H1 (cell line): Measurements from ENCODE around the gene OLFML2A. TPM values are rescaled to one million over a fixed set of nuclear protein-coding genes. Genes with fewer than 3 reads are reported as not detected.

Experiments used
- CTCF ChIA-PET: fragments of 300-600 bp; sonication (Branson Sonifier 250); formaldehyde crosslinking; loops from one replicate; lab custom pipeline; 2021; ENCODE audit not compliant: partially characterized antibody; lab: Charles Lee
- POLR2A ChIA-PET: fragments of 300-600 bp; sonication (Branson Sonifier 250); formaldehyde crosslinking; loops from one replicate; lab custom pipeline; 2021; ENCODE audit warnings: inconsistent platforms; ENCODE audit not compliant: partially characterized antibody; lab: Charles Lee
- DNase-seq, 2 experiments: peaks; one replicate each; pipeline versions ENCODE4 v3.0.0 to v3.0.0-alpha.2; 2010 to 2022; ENCODE audit warnings: low spot score in 2 of 2, low read depth in 1 of 2, mixed read lengths in 1 of 2
- FAIRE-seq: peaks from 2 replicates; lab custom pipeline; 2011; peaks lifted over from hg19 to GRCh38; lab: Jason Lieb, UNC
- H2AFZ ChIP-seq: 2 replicates; pipeline ENCODE4 v1.8.1; 2012; ENCODE audit warnings: low read length, inconsistent platforms
- H2AK5ac ChIP-seq: 2 replicates; pipeline ENCODE4 v1.6.1; 2013; ENCODE audit warnings: low read depth, low read length
- H2BK120ac ChIP-seq: replicated peaks from 2 replicates; pipeline ENCODE3; 2013; ENCODE audit warnings: low read depth, low read length, inconsistent platforms
- H2BK12ac ChIP-seq: 2 replicates; pipeline ENCODE4 v1.6.1; 2013; ENCODE audit warnings: low read depth, low read length
- H2BK15ac ChIP-seq: 2 replicates; pipeline ENCODE4 v1.6.1; 2013; ENCODE audit warnings: low read length
- H2BK20ac ChIP-seq: 2 replicates; pipeline ENCODE4 v1.6.1; 2013; ENCODE audit warnings: low read length
- H2BK5ac ChIP-seq: 2 replicates; pipeline ENCODE4 v1.6.1; 2013; ENCODE audit warnings: low read depth, low read length
- H3K14ac ChIP-seq: 2 replicates; pipeline ENCODE4 v1.6.1; 2013; ENCODE audit warnings: inconsistent platforms; ENCODE audit not compliant: insufficient read length
- H3K18ac ChIP-seq: 2 replicates; pipeline ENCODE4 v1.6.1; 2013; ENCODE audit warnings: low read length; ENCODE audit errors: extremely low read depth
- H3K23ac ChIP-seq: 2 replicates; pipeline ENCODE4 v1.6.1; 2013; ENCODE audit warnings: inconsistent platforms; ENCODE audit not compliant: insufficient read length
- H3K23me2 ChIP-seq: 2 replicates; pipeline ENCODE4 v1.6.1; 2013; ENCODE audit warnings: low read depth, low read length
- H3K27ac ChIP-seq: 2 replicates; pipeline ENCODE4 v1.6.1; 2011; ENCODE audit warnings: low read depth, low read length, inconsistent platforms
- H3K27me3 ChIP-seq, 4 experiments: replicated peaks in 1 of 4; 1 replicate in 1 of 4; 2 replicates in 3 of 4; pipeline versions ENCODE4 v1.6.1 to v1.8.1; 2011 to 2013; ENCODE audit warnings: low read length in 3 of 4, mild to moderate bottlenecking in 3 of 4, inconsistent platforms in 2 of 4, mixed read lengths in 2 of 4, moderate library complexity in 1 of 4; ENCODE audit not compliant: control insufficient read depth in 3 of 4, insufficient read depth in 3 of 4; ENCODE audit errors: extremely low read depth in 1 of 4
- H3K36me3 ChIP-seq, 4 experiments: 2 replicates each; pipeline versions ENCODE4 v1.6.1 to v1.8.1; 2011 to 2013; ENCODE audit warnings: mild to moderate bottlenecking in 4 of 4, low read length in 3 of 4, moderate library complexity in 2 of 4, control low read depth in 1 of 4, inconsistent platforms in 1 of 4; ENCODE audit not compliant: insufficient read depth in 4 of 4, control insufficient read depth in 2 of 4
- H3K4ac ChIP-seq: replicated peaks from 2 replicates; pipeline ENCODE3; 2013; ENCODE audit warnings: low read length, low read depth, mixed read lengths, inconsistent platforms; ENCODE audit not compliant: insufficient read length
- H3K4me1 ChIP-seq, 4 experiments: replicated peaks in 1 of 4; 1 replicate in 1 of 4; 2 replicates in 3 of 4; pipeline versions ENCODE4 v1.6.1 to v1.8.1; 2011 to 2013; ENCODE audit warnings: low read length in 3 of 4, inconsistent platforms in 2 of 4, mixed read lengths in 1 of 4; ENCODE audit not compliant: insufficient read depth in 4 of 4, control insufficient read depth in 3 of 4
- H3K4me2 ChIP-seq, 2 experiments: 2 replicates each; pipeline versions ENCODE4 v1.6.1 to v1.8.1; 2011 to 2013; ENCODE audit warnings: low read depth in 2 of 2, low read length in 2 of 2, control low read depth in 1 of 2, inconsistent platforms in 1 of 2, mild to moderate bottlenecking in 1 of 2; ENCODE audit not compliant: insufficient read depth in 1 of 2
- H3K4me3 ChIP-seq, 4 experiments: fragments of 200-600, 300-600 bp in 1 of 4; sonication (generic), shearing (Covaris generic), sonication (Bioruptor Twin) in 1 of 4; 2 replicates each; pipeline versions ENCODE4 v1.5.1 to v1.8.1; 2011 to 2016; ENCODE audit warnings: low read length in 4 of 4, low read depth in 3 of 4, control low read depth in 2 of 4, inconsistent platforms in 2 of 4, mild to moderate bottlenecking in 2 of 4, mixed read lengths in 1 of 4, moderate library complexity in 1 of 4; ENCODE audit not compliant: insufficient read depth in 2 of 4; ENCODE audit errors: extremely low read depth in 1 of 4
- H3K56ac ChIP-seq: replicated peaks from 2 replicates; pipeline ENCODE3; 2013; ENCODE audit warnings: low read depth, mild to moderate bottlenecking, mixed read lengths, low read length, inconsistent platforms; ENCODE audit not compliant: insufficient read length
- H3K79me1 ChIP-seq: 2 replicates; pipeline ENCODE4 v1.6.1; 2013; ENCODE audit warnings: low read depth, low read length, control low read depth
- H3K79me2 ChIP-seq, 2 experiments: 2 replicates each; pipeline versions ENCODE4 v1.6.1 to v1.8.1; 2012 to 2013; ENCODE audit warnings: low read length in 2 of 2, mild to moderate bottlenecking in 2 of 2, inconsistent platforms in 1 of 2; ENCODE audit not compliant: insufficient read depth in 2 of 2, control insufficient read depth in 1 of 2
- H3K9ac ChIP-seq, 4 experiments: replicated peaks in 1 of 4; 1 replicate in 1 of 4; 2 replicates in 3 of 4; pipeline versions ENCODE4 v1.6.1 to v1.8.1; 2011 to 2013; ENCODE audit warnings: low read depth in 3 of 4, low read length in 3 of 4, control low read depth in 2 of 4, mild to moderate bottlenecking in 2 of 4, moderate library complexity in 2 of 4, inconsistent platforms in 1 of 4; ENCODE audit errors: extremely low read depth in 1 of 4
- H3K9me3 ChIP-seq, 2 experiments: 2 replicates each; pipeline versions ENCODE4 v1.6.1 to v1.8.1; 2012 to 2013; ENCODE audit warnings: mild to moderate bottlenecking in 2 of 2, moderate library complexity in 2 of 2, control low read depth in 1 of 2, inconsistent platforms in 1 of 2, low read depth in 1 of 2, low read length in 1 of 2, mixed read lengths in 1 of 2; ENCODE audit not compliant: insufficient read depth in 2 of 2
- H4K20me1 ChIP-seq, 2 experiments: replicated peaks in 1 of 2; 2 replicates each; pipeline versions ENCODE3 to v1.8.1; 2011 to 2013; ENCODE audit warnings: inconsistent platforms in 2 of 2, low read length in 2 of 2, mild to moderate bottlenecking in 1 of 2; ENCODE audit not compliant: insufficient read depth in 2 of 2, control insufficient read depth in 1 of 2
- H4K5ac ChIP-seq: 2 replicates; pipeline ENCODE4 v1.6.1; 2013; ENCODE audit warnings: low read length, low read depth, mixed read lengths, inconsistent platforms; ENCODE audit not compliant: insufficient read length
- H4K8ac ChIP-seq: 2 replicates; pipeline ENCODE4 v1.8.0; 2013; ENCODE audit warnings: mild to moderate bottlenecking, moderate library complexity, low read length, inconsistent platforms; ENCODE audit not compliant: insufficient read depth; ENCODE audit errors: extremely low read depth
- H4K91ac ChIP-seq: replicated peaks from 2 replicates; pipeline ENCODE3; 2013; ENCODE audit warnings: low read length, mixed read lengths, inconsistent platforms; ENCODE audit not compliant: insufficient read length
- CEBPB ChIP-seq: IDR thresholded peaks from 2 replicates; pipeline ENCODE4 v1.6.1; 2012; ENCODE audit warnings: low read depth, low read length
- EZH2 ChIP-seq: fragments of 200-600 bp; sonication (generic); IDR thresholded peaks from 2 replicates; pipeline ENCODE4 v1.7.1; 2012; ENCODE audit warnings: low read depth, mild to moderate bottlenecking, moderate library complexity, low read length, inconsistent platforms; ENCODE audit not compliant: severe bottlenecking
- FOSL1 ChIP-seq: IDR thresholded peaks from 2 replicates; pipeline ENCODE4 v1.6.1; 2011; ENCODE audit warnings: mild to moderate bottlenecking, low read depth, low read length, moderate library complexity; ENCODE audit not compliant: insufficient read depth
- GABPA ChIP-seq: IDR thresholded peaks from 2 replicates; pipeline ENCODE4 v1.6.1; 2011; ENCODE audit warnings: mild to moderate bottlenecking, low read length, moderate library complexity, borderline replicate concordance; ENCODE audit not compliant: insufficient read depth
- GTF2F1 ChIP-seq: IDR thresholded peaks from 2 replicates; pipeline ENCODE4 v1.6.1; 2012; ENCODE audit warnings: low read depth, low read length, improper control_type of control experiment, borderline replicate concordance
- KDM5A ChIP-seq: fragments of 200-600 bp; IDR thresholded peaks from 2 replicates; pipeline ENCODE4 v1.7.1; 2012; ENCODE audit warnings: mild to moderate bottlenecking, low read length, inconsistent platforms, mixed read lengths
- NANOG ChIP-seq: IDR thresholded peaks from 2 replicates; pipeline ENCODE4 v1.6.1; 2011; ENCODE audit warnings: low read length, low read depth, mild to moderate bottlenecking, inconsistent platforms; ENCODE audit not compliant: insufficient read depth, poor library complexity, severe bottlenecking
- SIN3A ChIP-seq, 2 experiments: IDR thresholded peaks in 1 of 2; conservative IDR thresholded peaks in 1 of 2; 2 replicates each; pipeline ENCODE4 v1.6.1; 2011 to 2012; ENCODE audit warnings: low read length in 2 of 2, improper control_type of control experiment in 1 of 2, low read depth in 1 of 2, mild to moderate bottlenecking in 1 of 2
- TAF1 ChIP-seq: IDR thresholded peaks from 2 replicates; pipeline ENCODE4 v1.6.1; 2011; ENCODE audit warnings: mild to moderate bottlenecking, low read depth, low read length
- TAF7 ChIP-seq: optimal IDR thresholded peaks from 2 replicates; pipeline ENCODE3; 2011; ENCODE audit warnings: low read depth, mild to moderate bottlenecking, inconsistent platforms, low read length, moderate library complexity, borderline replicate concordance
- TEAD4 ChIP-seq: IDR thresholded peaks from 2 replicates; pipeline ENCODE4 v1.6.1; 2012; ENCODE audit warnings: low read depth, low read length, inconsistent platforms, mixed read lengths
- WGBS, 2 experiments: shearing (Covaris generic) in 1 of 2; methylation state at CpG; one replicate each; pipeline versions ENCODE4 v1.1.6 to v1.1.7; 2013 to 2015; ENCODE audit warnings: low lambda C conversion rate in 2 of 2, mixed read lengths in 2 of 2, inconsistent platforms in 1 of 2, low coverage in 1 of 2, missing lambda C conversion rate in 1 of 2; ENCODE audit not compliant: insufficient replicate concordance in 2 of 2, insufficient coverage in 1 of 2, insufficient read length in 1 of 2; ENCODE audit errors: extremely low coverage in 1 of 2, missing lambda C conversion rate in 1 of 2; 5-methylcytosine and 5-hydroxymethylcytosine counted together
- polyA plus RNA-seq, 7 experiments: library from polyadenylated mRNA; depleted of rRNA in 3 of 7; stranded (reverse) in 5 of 7; unstranded in 2 of 7; fragments of >200 nt in 5 of 7; fragments of 200-250 nt in 2 of 7; gene quantifications; 1 replicate in 5 of 7; 2 replicates in 1 of 7; 4 replicates in 1 of 7; pipeline versions ENCODE4 v1.2.1 to v1.2.3, GENCODE V29; 2011 to 2013; ENCODE audit warnings: missing spikeins in 2 of 7, mixed read lengths in 2 of 7
- total RNA-seq: library from RNA; stranded (reverse); fragmentation: NEBNext Ultra II Directional; extraction: Animal tissue kit (Norgen Biotek cat#: 25700); gene quantifications from 2 replicates; pipeline ENCODE4 v1.2.1, GENCODE V29; 2021
- TF ChIP-seq, protein P1 (sequence below): IDR thresholded peaks from 2 replicates; pipeline ENCODE4 v1.6.1; 2011; ENCODE audit warnings: low read length, improper control_type of control experiment

Gene OLFML2A
- total and polyA plus RNA-seq, 2 of the 8 experiments (the other 6 are each of a cell fraction or from before 2014, with no cell fraction given) = 7.8 to 11.5 TPM

DNA sequence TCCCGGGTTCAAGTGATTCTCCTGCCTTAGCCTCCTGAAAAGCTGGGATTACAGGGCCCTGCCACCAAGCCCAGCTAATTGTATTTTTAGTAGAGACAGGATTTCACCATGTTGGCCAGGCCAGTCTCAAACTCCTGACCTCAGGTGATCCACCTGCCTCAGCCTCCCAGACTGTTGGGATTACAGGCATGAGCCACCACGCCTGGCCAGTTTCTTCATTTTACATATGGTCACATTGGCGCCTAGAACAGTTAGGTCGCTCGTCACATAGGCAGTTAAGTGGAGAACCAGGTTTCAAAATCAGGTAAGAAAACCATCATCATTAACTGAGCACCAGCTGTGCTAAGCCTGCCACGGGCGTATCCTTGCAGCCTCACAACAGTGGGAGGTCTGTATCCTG lies 36.1 kb downstream of the OLFML2A start:
- ChIA-PET CTCF (interaction anchor here (1.3 to 65.2 kb wide), 5 partner anchors 20 to 195 kb away, joined by 3 to 1529 read pairs (median 10); partner anchors contain the start of genes ARPC5L, NR6A1, OLFML2A and RPL35), POLR2A (interaction anchor here (0.8 to 5.9 kb wide), 6 partner anchors 33 to 49 kb away, joined by 3 to 23 read pairs (median 4); partner anchors contain the start of genes ARPC5L, NR6A1 and RPL35)
- Histone ChIP-seq H2AK5ac (0 out of 2 replicates have a peak overlapping the region, but pooled peaks have one; percentile 41), H2AFZ (no peak overlapping the region), H3K18ac (no peak overlapping the region), H3K27ac (no peak overlapping the region), H3K23me2 (peaks cover 2% of the 10 kb centered on the region; the same call in 1 of the 2 replicates), H2BK5ac (no peak overlapping the region), H3K14ac (no peak overlapping the region), H4K8ac (no peak overlapping the region), H3K9ac (no peak overlapping the region), H2BK20ac (no peak overlapping the region), H3K56ac (no peak overlapping the region), H3K9me3 (no peaks in the 10 kb centered on the region), H2BK12ac (peak overlapping the region; percentile 93; the same call in 1 of the 2 replicates), H3K27me3 (no peaks in the 10 kb centered on the region), H4K20me1 (no peaks in the 10 kb centered on the region), H3K23ac (no peak overlapping the region), H3K79me2 (no peaks in the 10 kb centered on the region), H3K4ac (no peak overlapping the region), H4K5ac (no peak overlapping the region), H2BK120ac (no peak overlapping the region), H3K4me3 (no peak overlapping the region), H3K79me1 (no peaks in the 10 kb centered on the region), H3K4me2 (no peak overlapping the region), H2BK15ac (peak overlapping the region; percentile 61; the same call in 1 of the 2 replicates), H3K4me1 (peaks cover 10 to 20% (median 16%) of the 10 kb centered on the region in 4 experiments), H3K36me3 (no peaks in the 10 kb centered on the region), H4K91ac (no peak overlapping the region)
- 89% methylated on average over 7 of the region's 7 CpGs; no CpG with 5 or more reads in 1 of the 2 experiments for WGBS, 2 experiments
- no peak for FAIRE-seq
- DNase-seq = no peak
- no peak for TF ChIP-seq TEAD4
- no peak for TF ChIP-seq TAF1
- no peak for TF ChIP-seq GTF2F1
- TF ChIP-seq NANOG = no peak
- no peak for TF ChIP-seq GABPA
- TF ChIP-seq TAF7 = no peak
- no peak for TF ChIP-seq EZH2
- TF ChIP-seq, protein P1, sequence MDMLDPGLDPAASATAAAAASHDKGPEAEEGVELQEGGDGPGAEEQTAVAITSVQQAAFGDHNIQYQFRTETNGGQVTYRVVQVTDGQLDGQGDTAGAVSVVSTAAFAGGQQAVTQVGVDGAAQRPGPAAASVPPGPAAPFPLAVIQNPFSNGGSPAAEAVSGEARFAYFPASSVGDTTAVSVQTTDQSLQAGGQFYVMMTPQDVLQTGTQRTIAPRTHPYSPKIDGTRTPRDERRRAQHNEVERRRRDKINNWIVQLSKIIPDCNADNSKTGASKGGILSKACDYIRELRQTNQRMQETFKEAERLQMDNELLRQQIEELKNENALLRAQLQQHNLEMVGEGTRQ = no peak
- no peak for TF ChIP-seq SIN3A (conservative IDR thresholded peaks at IDR 0.05 in 1 of 2, IDR thresholded peaks at IDR 0.05 in 1 of 2; ENCODE audit: low read depth in 1 of 2, low read length in 2 of 2)
- TF ChIP-seq KDM5A = no peak
- TF ChIP-seq FOSL1 = no peak
- no peak for TF ChIP-seq CEBPB
